Measurements from ENCODE around the gene SOBP.
"Not testable (repeated sequence)": the region's sequence is repeated elsewhere in the genome, so short reads cannot be mapped to it uniquely, and the experiment has no call there.

Gene SOBP

DNA sequence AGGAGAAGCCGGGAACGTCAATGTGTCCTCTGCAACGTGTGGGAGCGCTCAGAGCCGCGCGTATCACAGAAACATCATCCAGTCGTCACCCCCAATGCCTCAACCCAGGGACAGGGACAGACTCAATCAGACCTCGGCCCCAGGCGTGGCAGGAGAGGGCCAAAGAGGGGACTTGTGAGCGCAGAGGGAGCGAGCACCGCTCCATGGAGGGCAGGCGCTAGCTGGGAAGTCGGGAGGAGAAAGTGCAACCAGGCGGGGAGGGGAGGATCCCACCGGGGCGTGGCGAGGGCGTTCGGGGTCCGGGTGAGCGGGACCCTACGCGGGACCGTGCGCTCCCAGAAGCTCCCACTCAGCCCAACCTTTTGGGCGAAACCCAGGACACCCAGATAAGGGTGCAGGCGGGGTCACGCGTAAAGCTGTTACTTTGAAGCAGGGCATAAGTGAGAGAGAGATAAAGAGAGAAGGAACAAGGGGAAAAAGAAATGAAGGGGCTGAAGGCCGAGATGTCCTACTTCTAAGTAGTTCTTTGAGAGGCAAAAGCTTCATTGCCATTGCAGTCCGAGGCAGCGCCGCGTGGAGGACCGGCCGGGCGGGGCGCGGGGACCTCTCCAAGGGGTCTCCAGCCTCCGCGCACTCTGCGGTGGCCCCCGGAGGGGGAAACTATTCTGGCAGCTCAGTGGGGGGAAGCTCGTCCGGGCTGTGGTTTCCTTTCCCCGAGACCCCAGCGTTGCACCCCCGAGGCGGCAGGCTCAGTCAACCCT lies 862 bp upstream of the SOBP start:
- peak in 1 of 2 donors; percentile 12 for DNase-seq

DNA sequence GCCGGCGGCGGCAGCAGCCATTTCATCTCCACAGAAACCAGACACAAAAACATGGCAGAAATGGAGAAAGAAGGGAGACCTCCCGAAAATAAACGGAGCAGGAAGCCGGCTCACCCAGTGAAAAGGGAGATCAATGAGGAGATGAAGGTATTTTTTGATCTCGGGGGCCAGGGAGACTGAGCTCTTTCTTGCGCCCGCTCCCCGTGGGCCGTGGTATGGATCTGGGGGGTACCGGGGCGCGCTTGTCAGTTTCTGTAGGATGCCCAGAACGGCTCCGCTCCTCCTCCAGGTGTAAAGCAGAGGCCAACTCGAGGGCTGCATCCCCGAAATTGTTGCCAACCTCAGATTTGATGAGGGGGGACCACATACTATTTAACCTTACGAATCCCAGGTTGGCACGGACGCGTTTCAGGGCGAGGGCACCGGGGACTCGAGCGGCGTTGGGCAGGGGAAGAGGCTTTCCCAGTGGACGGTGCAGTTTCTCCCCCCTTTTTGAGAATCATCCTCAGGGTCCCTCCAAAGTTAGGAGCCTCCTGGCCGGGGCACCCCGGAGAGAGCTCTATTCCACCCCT lies 735 bp downstream of the SOBP start:
- no peak for DNase-seq

DNA sequence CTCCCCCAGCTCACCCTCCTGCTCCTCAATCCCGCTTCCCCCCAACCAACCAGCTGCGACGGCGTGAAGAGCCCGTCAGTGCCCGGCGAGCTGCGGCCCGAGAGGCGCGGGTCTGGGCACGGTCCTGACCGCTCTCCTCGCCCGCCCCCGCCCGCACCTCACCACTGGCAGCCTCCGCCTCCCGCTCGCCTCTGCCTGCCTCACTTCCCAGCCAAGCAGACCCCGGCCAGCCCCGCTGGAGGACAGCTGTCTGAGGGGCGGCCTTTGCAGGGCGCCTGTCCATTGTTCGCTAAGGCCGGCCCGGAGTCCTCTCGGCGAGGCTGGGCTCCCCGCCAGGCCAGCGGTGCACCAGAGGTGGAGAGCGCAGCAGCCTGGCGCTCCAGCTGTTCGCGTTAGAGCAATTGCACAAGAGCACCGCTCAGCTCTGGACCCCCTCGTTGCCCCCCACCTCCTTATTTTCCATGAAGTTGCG lies 1.3 kb downstream of the SOBP start:
- no peak for DNase-seq

DNA sequence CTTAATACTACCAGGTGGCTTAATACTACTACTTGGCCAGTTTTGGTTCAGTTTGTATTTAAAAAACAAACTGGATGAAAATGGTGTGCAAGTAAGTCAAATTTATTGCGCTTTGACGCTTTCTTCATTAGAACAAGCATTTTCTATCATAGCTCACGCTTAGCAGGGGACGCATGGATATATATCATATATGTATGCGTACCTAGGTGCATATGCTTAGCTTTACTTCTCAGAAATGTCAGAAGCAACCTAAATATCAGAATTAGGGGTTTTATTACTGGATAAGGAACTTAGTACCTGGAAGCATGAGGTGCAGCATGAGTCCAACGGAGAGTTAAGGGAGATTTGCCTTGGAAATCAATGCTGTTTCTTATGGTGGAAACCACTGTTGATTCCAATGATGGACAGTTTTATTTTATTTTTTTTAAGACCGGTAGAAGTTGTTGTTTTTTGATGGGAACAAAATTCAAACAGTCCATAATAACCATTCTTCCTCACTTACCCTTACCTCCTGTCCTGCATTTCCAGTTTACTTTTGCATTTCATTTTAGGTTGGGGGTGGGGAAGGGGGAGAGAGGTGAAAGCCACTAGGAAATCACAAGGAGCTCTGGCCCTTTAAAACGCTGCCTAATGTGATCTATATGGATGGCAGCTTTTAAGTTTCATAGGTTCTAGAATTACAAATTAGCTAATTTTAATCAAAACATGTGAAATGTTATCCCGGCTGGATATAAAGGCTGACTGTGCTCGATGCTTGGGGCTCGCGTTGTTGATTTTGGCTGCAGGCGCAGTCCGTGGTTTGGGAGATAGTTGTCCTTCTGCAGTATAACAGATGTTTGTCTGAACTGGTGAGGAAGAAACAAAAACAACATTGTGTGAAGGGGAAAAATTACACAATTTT lies 2.1 kb downstream of the SOBP start:
- no peak for DNase-seq

DNA sequence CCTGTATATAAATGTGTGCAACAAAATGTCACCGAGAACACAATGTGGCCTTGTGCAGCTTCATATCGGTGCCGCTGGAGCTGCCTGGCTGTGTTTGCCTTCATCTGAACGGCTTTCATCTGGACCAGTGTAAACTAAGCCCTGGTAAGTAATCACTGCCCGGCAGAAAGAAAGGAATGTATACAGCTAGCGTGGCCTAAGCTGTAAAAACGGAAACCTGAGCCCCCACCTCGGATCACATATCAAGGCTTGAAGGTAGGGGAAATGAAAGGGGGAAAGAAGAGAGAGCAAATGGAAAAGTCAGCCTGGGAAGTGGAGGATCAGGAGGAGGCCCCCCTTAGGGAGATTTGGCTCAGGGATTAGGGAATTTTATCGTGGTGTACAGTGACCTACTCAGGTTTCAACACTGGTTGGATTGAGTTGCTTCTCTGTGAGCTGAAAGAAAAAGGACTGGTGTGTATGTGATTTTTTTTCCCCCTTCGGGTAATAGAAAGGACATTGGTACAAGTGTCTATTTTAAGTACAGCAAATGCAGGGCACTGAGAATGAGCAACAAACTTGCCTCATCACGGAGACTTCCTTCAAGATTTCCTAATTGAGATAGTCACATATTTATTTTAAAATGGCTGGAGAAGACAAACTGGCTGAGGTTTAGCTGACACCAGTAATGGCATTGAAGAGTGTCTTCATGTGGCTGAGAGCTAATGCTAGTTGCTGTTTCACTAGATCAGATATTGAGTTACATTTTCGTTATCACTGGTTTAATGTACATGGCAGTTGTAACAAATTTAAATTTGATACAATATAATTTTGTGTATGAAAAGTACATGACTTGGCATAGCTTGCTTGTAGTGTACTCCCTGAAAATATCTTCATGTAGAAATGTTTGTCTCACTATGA lies 3.5 kb downstream of the SOBP start:
- DNase-seq = no peak

DNA sequence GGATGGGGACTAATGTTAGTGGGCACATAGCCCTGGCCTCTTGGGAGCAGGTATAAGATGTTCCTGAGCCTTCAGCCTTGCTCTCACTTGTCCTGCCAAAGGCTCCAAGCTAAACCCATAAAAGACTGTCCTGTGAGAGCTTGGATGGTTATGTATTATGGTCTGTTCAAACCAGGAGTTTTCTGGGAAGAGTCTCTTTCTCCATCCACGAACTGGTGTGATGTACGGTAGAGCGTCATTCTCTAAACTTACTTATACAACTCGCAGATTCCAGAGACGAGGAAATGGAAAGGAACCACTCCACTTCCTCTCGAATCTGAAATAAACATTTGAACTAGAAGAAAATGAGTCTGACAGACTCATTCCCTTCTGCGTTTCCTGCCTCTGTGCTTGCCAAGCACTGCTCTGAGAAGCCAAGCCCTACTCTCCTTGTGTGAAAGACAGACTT lies 5.3 kb downstream of the SOBP start:
- DNase-seq = no peak

DNA sequence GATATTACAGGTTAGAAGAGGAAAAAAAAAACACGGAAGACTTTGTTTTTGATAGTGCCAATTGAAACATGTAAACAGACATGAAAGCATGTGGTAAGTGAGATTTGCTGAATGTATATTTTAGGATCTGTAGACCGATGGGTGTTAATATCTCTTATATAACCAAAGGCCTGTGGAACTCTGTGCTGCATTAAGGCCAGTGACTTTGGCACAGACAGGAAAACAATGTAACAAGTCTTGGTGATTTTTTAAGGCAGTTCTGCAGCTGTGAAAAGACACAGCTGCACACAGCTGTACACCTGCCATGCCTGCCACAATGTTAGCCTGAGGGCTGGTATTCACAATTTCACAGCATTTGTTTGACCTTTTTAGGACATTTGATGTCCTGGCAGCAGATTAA lies 6.1 kb downstream of the SOBP start:
- DNase-seq = no peak

DNA sequence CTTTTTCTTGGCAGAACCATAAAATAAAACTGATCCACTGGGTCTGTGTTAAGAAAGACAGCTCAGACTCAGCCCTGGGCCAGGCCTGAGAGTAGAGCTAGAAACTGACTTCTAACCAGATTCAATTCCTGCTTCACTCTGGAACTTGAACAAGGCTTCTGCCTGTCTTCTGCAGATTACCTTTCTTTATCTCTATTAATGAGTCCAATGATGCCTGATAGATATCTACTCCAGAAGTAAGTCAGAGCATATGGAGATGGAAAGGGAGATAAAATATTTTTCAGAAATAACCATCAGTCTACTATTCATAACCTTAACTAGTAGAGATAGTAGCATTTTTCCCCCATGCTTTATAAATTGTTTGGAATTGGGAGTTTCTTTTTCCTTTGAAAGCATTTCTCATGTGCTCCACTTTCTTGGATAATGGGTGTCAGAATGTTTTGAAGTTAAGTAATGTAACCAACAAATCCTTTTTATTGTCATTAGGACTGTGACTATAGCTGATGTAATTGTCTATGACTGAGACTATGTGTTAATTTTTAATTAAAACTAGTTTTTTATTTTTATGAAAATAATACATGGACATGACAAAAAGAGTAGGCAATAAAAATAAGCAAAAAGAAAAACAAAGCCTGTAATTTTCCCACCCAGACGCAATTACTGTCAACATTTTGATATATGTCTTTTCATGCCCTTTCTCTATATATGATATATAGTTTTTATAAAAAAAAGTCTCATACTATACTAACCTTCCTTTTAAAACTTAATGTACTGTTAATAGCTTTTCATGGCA lies 7.2 kb downstream of the SOBP start:
- DNase-seq = no peak

DNA sequence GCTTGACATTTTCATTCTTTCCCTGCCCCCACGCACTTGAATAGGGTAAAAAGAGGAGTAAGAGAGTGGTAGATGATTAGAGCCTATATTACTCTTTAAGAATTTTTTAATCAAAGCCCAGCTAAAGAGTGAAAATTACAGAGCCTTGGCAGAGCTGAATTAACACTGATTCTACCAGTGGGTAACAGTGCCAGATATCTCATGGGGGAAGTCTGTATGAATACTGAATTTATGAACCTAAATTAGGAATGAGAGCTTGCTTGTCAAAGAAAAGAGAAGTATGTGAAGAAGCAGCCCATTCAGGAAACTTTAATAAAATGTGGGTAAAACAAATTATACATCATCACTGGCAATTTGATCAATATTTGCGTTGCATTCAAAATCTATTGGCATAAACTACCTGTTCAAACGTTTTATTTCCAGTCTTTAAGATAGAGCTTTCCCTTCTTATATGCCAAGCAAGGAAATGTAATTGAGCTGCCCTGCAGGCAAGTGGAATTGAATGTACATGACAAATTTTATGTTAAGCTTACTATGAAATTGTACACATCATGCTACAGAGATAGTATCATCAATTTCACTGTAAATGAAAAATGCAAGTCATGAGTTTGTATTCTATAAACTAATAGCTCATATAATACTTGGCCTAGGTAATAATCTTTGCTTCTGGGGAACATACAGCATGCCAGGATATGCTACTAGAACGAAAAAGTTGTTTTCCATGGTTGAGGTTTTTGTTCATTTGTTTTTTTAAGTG lies 14.5 kb downstream of the SOBP start:
- DNase-seq = no peak

DNA sequence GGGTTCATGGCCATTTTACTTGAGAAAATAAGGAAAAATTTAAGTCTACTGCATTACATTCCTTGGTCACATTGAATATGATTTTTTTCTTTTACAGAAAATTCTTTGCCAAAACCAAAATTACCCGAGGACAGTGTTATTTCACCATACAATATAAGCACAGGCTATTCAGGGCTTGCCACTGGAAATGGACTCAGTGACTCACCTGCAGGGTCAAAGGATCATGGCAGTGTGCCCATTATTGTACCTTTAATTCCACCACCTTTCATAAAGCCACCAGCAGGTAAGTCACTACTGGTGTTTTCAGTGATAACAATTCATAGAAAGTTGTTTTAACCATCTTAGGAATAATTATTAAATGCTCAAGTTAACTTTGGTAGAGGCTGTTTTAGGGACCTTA lies 16.2 kb downstream of the SOBP start:
- DNase-seq = no peak

DNA sequence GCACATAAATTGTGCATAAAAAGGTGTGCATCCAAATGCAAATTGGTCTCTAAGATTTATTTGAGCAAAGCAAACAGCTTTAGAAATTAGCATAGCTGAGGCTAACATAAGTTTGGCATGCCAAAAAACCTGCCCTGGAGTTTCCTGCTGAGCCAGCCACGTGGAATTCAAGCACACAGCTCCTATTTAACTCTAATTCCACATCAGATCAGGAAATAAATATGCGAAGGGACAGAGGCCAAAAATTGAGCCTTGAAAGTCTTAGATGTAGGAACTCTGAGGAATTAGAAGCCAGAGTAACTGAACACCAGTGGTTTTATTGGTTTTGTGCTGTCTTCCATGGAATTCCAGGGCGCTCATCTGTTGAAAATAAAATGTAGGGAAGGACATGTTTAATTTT lies 19.6 kb downstream of the SOBP start:
- no peak for DNase-seq

DNA sequence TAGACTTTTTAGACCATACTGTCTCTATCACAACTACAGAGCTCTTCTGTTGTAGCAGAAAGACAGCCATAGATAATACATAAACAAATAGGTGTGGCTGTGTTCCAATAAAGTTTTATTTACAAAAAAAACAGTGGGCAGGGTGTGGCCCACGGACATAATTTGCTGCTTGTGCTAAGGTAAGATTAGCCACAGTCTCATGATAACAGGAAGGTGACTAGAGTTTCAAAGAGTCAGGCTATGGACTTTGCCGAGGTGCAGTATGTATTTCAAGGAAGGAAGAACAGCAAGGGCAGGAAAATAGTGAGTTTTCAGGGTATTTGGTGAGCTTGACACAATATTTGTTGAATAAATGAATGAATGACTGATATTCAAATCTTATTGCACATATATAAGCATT lies 20.2 kb downstream of the SOBP start:
- no peak for DNase-seq

DNA sequence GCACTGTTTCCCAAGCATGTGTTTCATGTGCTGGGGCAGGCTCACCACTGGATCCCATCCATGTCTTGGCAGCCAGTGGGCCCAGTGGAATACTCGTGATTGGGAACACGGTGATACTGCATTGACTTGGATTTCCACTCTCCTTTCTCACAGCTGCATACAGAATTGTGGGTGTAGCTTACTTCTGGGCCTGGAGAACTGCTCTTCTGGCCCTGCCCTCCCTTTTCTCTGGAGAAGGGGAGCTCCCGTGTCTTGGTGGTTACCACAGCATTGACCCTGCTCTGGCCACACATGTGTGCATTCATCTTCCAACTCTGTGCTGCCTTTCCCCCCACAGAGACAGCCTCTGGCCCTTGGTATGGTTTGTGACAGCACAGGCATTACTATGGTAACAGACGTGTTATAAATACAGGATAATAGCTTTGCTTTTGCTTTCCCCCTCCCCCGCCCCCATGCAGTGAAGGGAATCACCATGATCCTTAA lies 21.6 kb downstream of the SOBP start:
- no peak for DNase-seq

DNA sequence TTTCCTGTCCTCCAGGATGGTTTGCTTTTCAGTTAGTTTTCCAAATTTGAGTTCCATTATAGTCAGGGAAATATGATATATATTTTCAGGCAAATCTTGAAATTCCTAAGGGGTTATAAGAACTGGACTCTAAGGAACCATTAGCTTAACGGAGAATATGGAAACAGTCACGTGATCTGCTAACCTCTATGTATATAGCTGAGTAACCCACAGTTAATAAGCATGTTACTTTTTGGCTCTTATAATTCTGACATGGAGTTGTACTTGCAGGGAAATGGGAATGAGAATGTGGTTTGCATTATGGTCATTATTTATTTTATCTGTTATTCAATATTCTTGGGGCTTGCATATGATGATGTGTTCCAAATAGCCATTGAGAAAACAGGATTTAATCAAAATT lies 23.3 kb downstream of the SOBP start:
- no peak for DNase-seq

DNA sequence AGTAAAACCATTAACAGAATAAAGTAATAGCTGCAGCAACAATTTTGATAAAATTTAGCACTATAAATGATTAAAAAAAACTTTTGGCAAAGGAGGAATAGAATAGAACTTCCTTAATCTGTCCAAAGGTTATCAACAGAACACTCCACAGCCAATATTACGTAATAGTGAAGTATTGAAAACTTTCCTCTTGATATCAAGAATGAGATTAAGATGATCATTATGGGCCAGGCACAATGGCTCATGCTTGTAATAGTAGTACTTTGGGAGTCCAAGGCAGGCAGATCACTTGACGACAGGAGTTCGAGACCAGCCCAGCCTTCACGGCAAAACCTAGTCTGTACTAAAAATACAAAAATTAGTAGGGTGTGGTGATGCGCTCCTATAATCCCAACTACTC lies 26.0 kb downstream of the SOBP start:
- no peak for DNase-seq

DNA sequence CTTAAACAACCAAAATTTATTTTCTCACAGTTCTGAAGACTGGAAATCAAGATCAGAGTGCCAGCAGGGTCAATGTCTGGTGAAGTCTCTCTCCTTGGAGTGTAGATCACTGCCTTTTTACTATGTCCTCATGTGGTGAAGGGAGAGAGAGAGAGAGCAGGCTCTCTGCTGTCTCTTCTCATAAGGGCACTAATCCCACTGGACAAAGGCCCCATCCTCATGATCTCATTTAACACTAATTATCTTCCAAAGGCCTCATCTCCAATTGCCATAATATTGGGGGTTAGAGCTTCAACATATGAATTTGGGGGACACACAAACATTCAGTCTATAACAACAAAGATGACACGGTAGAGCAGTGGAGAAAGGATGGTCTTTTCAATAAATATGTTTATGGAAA lies 27.4 kb downstream of the SOBP start:
- DNase-seq = no peak

DNA sequence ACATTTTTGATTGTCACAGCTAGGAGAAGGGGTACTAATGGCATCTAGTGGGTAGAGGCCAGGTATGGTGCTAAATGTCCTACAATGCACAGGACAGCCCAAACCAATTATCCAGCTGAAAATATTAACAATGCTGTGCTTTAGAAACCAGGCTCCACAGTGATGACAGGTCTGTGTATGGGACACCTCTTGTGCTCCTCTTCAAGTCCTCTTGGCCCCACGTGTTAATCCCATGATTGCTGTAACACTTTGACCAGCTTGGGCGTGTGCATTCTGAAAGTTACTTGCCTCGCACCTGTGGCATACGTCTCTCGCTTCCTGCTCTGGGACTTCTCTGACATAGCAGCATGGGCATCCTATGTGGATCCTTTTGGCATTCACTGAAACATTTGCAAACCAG lies 29.3 kb downstream of the SOBP start:
- not testable (repeated sequence) for DNase-seq

DNA sequence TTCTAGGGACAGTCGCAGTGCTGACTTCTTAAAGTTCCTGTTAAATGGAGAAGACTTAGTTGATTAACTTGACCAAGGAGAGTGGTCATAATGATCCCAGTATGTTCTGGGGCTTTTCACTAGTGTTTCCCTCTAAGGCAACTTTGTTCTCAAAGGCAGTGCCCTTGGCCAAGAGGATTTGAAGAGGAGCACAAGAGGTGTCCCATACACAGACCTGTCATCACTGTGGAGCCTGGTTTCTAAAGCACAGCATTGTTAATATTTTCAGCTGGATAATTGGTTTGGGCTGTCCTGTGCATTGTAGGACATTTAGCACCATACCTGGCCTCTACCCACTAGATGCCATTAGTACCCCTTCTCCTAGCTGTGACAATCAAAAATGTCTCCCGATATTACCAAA lies 30.8 kb downstream of the SOBP start:
- DNase-seq = not testable (repeated sequence)

DNA sequence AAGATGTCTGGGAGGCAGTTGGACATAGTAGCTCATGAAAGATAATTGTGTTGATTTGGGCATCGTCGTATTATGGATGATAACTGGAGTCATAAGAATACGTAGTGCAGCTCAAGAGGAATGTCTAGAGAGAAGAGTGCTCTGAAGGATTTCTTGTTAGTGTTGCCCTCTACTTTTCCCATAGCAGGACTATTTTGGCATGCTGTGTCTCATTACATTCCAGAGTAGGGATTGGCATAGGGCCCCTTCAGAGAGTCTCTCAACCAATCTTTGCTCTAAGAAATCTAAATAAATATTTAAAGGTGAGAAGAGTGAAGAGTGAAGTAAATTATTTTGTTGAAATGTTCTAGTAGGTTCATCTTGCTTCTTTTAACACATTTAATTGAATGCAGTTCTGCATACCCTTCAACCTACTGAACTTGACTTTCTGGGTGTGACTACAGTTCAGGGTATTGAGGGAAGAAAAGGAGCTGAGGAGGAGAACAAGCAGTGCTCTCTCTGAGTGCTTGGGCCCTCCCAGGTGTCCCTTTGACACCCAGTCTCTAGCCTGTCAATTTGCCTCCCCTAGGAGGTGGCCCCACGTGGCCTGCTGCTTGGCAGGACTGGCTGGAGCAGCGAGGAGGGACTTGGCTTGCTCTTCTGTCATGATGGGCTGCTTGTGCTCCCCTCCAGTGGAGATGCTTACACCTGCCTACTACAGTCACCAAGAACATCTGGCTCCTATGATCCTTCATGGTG lies 33.3 kb downstream of the SOBP start:
- DNase-seq = no peak

DNA sequence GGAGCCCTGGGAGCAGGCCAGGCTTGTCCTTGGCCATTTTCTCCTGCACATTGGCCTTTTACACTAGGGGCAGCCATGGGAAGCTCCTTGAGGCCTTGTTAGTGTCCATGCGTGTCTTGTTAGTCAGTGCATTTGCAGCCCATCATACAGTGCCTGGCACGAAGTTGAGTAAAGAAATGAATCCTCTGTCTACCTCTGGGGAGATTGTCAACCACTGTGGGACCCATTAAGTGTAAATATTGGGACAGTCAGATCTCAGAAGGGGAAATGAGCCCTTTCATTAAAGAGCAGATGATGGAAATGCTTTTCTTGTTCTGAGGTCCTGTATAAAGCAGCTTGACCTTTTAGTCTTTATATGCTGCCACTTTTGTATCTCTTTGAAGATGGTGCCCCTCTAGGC lies 33.9 kb downstream of the SOBP start:
- no peak for DNase-seq
